SK-N-SH (cell line): ENCODE data around the gene GNAL. TPM values are rescaled to one million over a fixed set of nuclear protein-coding genes. Genes with fewer than 3 reads are reported as not detected.

Experiments
- CTCF ChIA-PET: fragments of 300-600, 350-600 bp; formaldehyde crosslinking; extraction: SDS; loops from one replicate; lab custom pipeline; 2021; lab: Yijun Ruan, JAX
- POLR2A ChIA-PET: fragments of 350-600 bp; sonication (Branson Sonifier 250); formaldehyde crosslinking; extraction: SDS; loops from one replicate; lab custom pipeline; 2020; ENCODE audit warnings: antibody characterized with exemption, inconsistent platforms; lab: Yijun Ruan, JAX
- DNase-seq: peaks from one replicate; pipeline ENCODE4 v3.0.0; 2012
- H2AFZ ChIP-seq: fragments of 200-600 bp; sonication (generic); 2 replicates; pipeline ENCODE4 v1.8.1; 2016; ENCODE audit warnings: antibody characterized with exemption, mild to moderate bottlenecking, low read depth
- H3F3A ChIP-seq: fragments of 200-600 bp; sonication (generic); replicated peaks from 2 replicates; pipeline ENCODE3; 2016; ENCODE audit warnings: antibody characterized with exemption, mild to moderate bottlenecking; ENCODE audit not compliant: insufficient read depth
- H3K27ac ChIP-seq, 2 experiments: fragments of 200-500 bp in 1 of 2; fragments of 200-600 bp in 1 of 2; sonication (Bioruptor generic) in 1 of 2; sonication (generic), shearing (Covaris generic) in 1 of 2; 2 replicates each; pipeline versions ENCODE4 v1.5.1 to v1.6.1; 2014 to 2016; ENCODE audit warnings: low read depth in 2 of 2, inconsistent platforms in 1 of 2, low read length in 1 of 2, mild to moderate bottlenecking in 1 of 2, mixed read lengths in 1 of 2
- H3K27me3 ChIP-seq: fragments of 200-600 bp; sonication (generic), shearing (Covaris generic); 2 replicates; pipeline ENCODE4 v1.6.1; 2016; ENCODE audit warnings: mixed run types; ENCODE audit not compliant: insufficient read depth
- H3K36me3 ChIP-seq, 2 experiments: fragments of 200-500 bp in 1 of 2; fragments of 200-600 bp in 1 of 2; sonication (Bioruptor generic) in 1 of 2; sonication (generic) in 1 of 2; replicated peaks in 1 of 2; 2 replicates each; pipeline versions ENCODE3 to v1.5.1; 2014 to 2016; ENCODE audit warnings: low read length in 1 of 2, mild to moderate bottlenecking in 1 of 2; ENCODE audit not compliant: insufficient read depth in 2 of 2, control insufficient read depth in 1 of 2
- H3K4me1 ChIP-seq, 2 experiments: fragments of 200-500 bp in 1 of 2; fragments of 200-600 bp in 1 of 2; sonication (Bioruptor generic) in 1 of 2; sonication (generic), shearing (Covaris generic) in 1 of 2; 2 replicates each; pipeline versions ENCODE4 v1.5.1 to v1.6.1; 2014 to 2016; ENCODE audit warnings: low read depth in 1 of 2, low read length in 1 of 2, mixed run types in 1 of 2; ENCODE audit not compliant: insufficient read depth in 2 of 2, control insufficient read depth in 1 of 2
- H3K4me2 ChIP-seq: fragments of 200-600 bp; sonication (generic), shearing (Covaris generic); 2 replicates; pipeline ENCODE4 v1.6.1; 2017; ENCODE audit warnings: mixed run types
- H3K4me3 ChIP-seq, 2 experiments: fragments of 200-500 bp in 1 of 2; fragments of 200-600 bp in 1 of 2; sonication (Bioruptor generic) in 1 of 2; sonication (generic), shearing (Covaris generic) in 1 of 2; 2 replicates each; pipeline versions ENCODE4 v1.5.1 to v1.8.1; 2014 to 2016; ENCODE audit warnings: low read depth in 2 of 2, inconsistent platforms in 1 of 2, low read length in 1 of 2, mild to moderate bottlenecking in 1 of 2, mixed read lengths in 1 of 2, moderate library complexity in 1 of 2
- H3K79me2 ChIP-seq: fragments of 200-600 bp; sonication (generic); 2 replicates; pipeline ENCODE4 v1.8.1; 2017; ENCODE audit warnings: mild to moderate bottlenecking; ENCODE audit not compliant: insufficient read depth
- H3K9ac ChIP-seq: fragments of 200-600 bp; sonication (generic); 2 replicates; pipeline ENCODE4 v1.6.1; 2017; ENCODE audit warnings: mixed run types
- H3K9me2 ChIP-seq: fragments of 200-600 bp; sonication (generic); 2 replicates; pipeline ENCODE4 v1.6.1; 2017; ENCODE audit warnings: mixed run types
- H3K9me3 ChIP-seq: fragments of 200-600 bp; sonication (generic); 2 replicates; pipeline ENCODE4 v1.6.1; 2017; ENCODE audit warnings: mixed run types, mild to moderate bottlenecking, moderate library complexity
- H4K20me1 ChIP-seq: fragments of 200-600 bp; sonication (generic); 2 replicates; pipeline ENCODE4 v1.6.1; 2017; ENCODE audit warnings: mild to moderate bottlenecking, mixed run types; ENCODE audit not compliant: insufficient read depth
- FOSL2 ChIP-seq: IDR thresholded peaks from 2 replicates; pipeline ENCODE4 v1.4.0; 2012; ENCODE audit warnings: low read depth, mild to moderate bottlenecking, moderate library complexity, borderline replicate concordance
- FOXJ3 ChIP-seq: sonication (generic); formaldehyde crosslinking; IDR thresholded peaks from 2 replicates; pipeline ENCODE4 v1.5.1; 2020; ENCODE audit warnings: mild to moderate bottlenecking, missing genetic modification reagents
- GABPA ChIP-seq: IDR thresholded peaks from 2 replicates; pipeline ENCODE4 v1.4.0; 2012; ENCODE audit warnings: low read depth, mild to moderate bottlenecking
- GATA2 ChIP-seq: sonication (generic); formaldehyde crosslinking; IDR thresholded peaks from 2 replicates; pipeline ENCODE4 v1.5.0; 2020; ENCODE audit warnings: mild to moderate bottlenecking, missing genetic modification reagents
- MAX ChIP-seq: IDR thresholded peaks from 2 replicates; pipeline ENCODE4 v1.4.0; 2012; ENCODE audit warnings: low read depth
- MEF2A ChIP-seq: IDR thresholded peaks from 2 replicates; pipeline ENCODE4 v1.4.0; 2012; ENCODE audit warnings: low read depth, borderline replicate concordance
- MXI1 ChIP-seq: IDR thresholded peaks from 2 replicates; pipeline ENCODE4 v1.6.1; 2012; ENCODE audit warnings: mild to moderate bottlenecking, low read depth, low read length, improper control_type of control experiment
- NFIC ChIP-seq: IDR thresholded peaks from 2 replicates; pipeline ENCODE4 v1.4.0; 2012; ENCODE audit warnings: borderline replicate concordance
- POLR2AphosphoS5 ChIP-seq: IDR thresholded peaks from 2 replicates; pipeline ENCODE4 v1.6.1; 2012; ENCODE audit warnings: low read depth, low read length
- RAD21 ChIP-seq: IDR thresholded peaks from 2 replicates; pipeline ENCODE4 v1.6.1; 2012; ENCODE audit warnings: mild to moderate bottlenecking, low read length
- REST ChIP-seq: IDR thresholded peaks from 2 replicates; pipeline ENCODE4 v1.6.1; 2012; ENCODE audit warnings: mild to moderate bottlenecking, low read depth, low read length, moderate library complexity
- RXRA ChIP-seq: IDR thresholded peaks from 2 replicates; pipeline ENCODE4 v1.4.0; 2012; ENCODE audit warnings: low read depth, mild to moderate bottlenecking, borderline replicate concordance
- SIN3A ChIP-seq: IDR thresholded peaks from 2 replicates; pipeline ENCODE4 v1.6.1; 2012; ENCODE audit warnings: low read depth, mild to moderate bottlenecking, low read length, moderate library complexity, borderline replicate concordance
- SMC3 ChIP-seq: IDR thresholded peaks from 2 replicates; pipeline ENCODE4 v1.6.1; 2012; ENCODE audit warnings: low read depth, low read length, improper control_type of control experiment
- TAF1 ChIP-seq: IDR thresholded peaks from 2 replicates; pipeline ENCODE4 v1.6.1; 2012; ENCODE audit warnings: low read depth, mild to moderate bottlenecking, low read length, moderate library complexity, borderline replicate concordance
- TCF12 ChIP-seq: IDR thresholded peaks from 2 replicates; pipeline ENCODE4 v1.4.0; 2012
- YY1 ChIP-seq: IDR thresholded peaks from 2 replicates; pipeline ENCODE4 v1.4.0; 2012; ENCODE audit warnings: low read depth, mild to moderate bottlenecking
- WGBS: methylation state at CpG from one replicate; pipeline ENCODE4 v1.1.6; 2017; ENCODE audit warnings: low lambda C conversion rate; 5-methylcytosine and 5-hydroxymethylcytosine counted together
- polyA plus RNA-seq, 3 experiments: library from polyadenylated mRNA; depleted of rRNA; stranded (reverse); fragments of >200 nt; gene quantifications; 2 replicates each; pipeline ENCODE4 v1.2.3, GENCODE V29; 2012
- TF ChIP-seq, protein P1 (sequence below): IDR thresholded peaks from 2 replicates; pipeline ENCODE4 v1.4.0; 2012; ENCODE audit warnings: low read depth, borderline replicate concordance
- TF ChIP-seq, protein P2 (sequence below): fragments of 200-600 bp; sonication (generic); IDR thresholded peaks from 2 replicates; pipeline ENCODE4 v1.6.1; 2017; ENCODE audit warnings: antibody characterized with exemption, mild to moderate bottlenecking, moderate library complexity
- TF ChIP-seq, protein P3 (sequence below): IDR thresholded peaks from 2 replicates; pipeline ENCODE4; 2012

The GNAL gene
- polyA plus RNA-seq, 1 of the 3 experiments (the other 2 are of a cell fraction): 0.13 TPM

DNA sequence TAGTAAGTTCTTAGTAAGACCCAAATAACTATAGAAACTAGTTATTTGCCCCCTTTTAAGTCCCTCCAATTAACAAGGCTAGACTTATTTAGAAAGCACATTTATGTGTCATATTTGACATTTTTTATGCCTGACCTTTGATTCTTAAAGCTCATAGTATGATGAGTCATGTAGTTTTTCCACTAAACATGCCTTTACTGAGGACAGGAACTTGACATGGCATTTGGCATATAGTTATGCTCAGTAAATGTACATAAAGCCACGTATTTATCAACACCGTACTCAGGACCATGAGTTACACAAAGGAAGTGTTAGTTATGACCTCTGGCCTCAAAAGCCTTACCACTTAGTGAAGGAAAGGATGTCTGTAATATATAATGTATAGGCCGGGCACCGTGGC is 78.9 kb downstream of the GNAL start:
- ChIA-PET CTCF (no interaction called here), POLR2A (no interaction called here)
- Histone ChIP-seq H3K9ac (no peak overlapping the region), H3K27me3 (peaks cover 38% of the 10 kb centered on the region; the same call in 1 of the 2 replicates), H3K4me3 (no peak overlapping the region), H3K4me1 (no peaks in the 10 kb centered on the region), H3K4me2 (no peak overlapping the region), H3K79me2 (no peaks in the 10 kb centered on the region), H3K9me2 (no peaks in the 10 kb centered on the region), H3K36me3 (no peaks in the 10 kb centered on the region), H4K20me1 (no peaks in the 10 kb centered on the region), H2AFZ (no peak overlapping the region), H3K27ac (no peak overlapping the region), H3K9me3 (no peaks in the 10 kb centered on the region; the same call in 1 of the 2 replicates), H3F3A (no peaks in the 10 kb centered on the region)
- WGBS: 3% methylated on average over 4 of the region's 4 CpGs
- TF ChIP-seq TAF1: no peak
- TF ChIP-seq MEF2A: no peak
- DNase-seq: no peak

DNA sequence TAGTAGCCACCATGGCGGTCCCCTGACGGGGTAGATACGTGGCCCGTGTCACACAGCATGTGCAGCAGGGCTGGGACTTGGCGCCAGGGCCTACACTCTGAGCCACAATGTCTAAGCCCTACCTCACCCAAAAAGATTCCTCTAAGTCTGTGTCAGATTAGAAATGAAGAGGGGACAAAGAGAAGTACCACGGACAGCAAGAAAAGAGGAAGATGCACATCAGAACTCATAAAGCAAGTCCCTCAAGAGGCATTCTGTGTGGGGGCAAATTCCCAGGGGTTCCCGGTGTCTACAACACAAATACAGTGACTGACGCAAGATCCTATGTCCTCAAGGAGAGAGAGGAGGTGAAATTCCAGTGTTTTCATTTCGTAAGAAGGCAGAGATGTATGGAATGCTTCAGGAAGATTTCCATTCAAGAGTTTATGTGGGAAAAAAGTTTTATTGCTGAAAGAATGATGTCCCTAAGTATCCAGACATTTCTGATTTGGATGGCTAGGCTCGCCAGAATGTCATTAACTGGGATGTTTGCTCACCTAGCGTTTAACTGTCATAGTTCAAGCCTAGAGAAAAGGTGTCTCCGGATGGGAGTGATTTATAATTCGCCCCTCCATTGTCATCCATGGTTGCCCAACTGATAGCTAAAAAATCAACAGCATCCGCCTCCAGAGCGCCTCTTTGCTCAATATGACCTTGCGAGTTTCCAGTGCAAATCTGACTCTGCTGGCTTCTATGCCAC is 86.5 kb downstream of the GNAL start:
- ChIA-PET POLR2A (no interaction called here), CTCF (no interaction called here)
- Histone ChIP-seq H3K9me2 (no peaks in the 10 kb centered on the region), H3K9me3 (no peaks in the 10 kb centered on the region), H3K4me3 (no peak overlapping the region), H3K27me3 (peaks cover 19% of the 10 kb centered on the region; the same call in 1 of the 2 replicates), H4K20me1 (no peaks in the 10 kb centered on the region), H3F3A (no peaks in the 10 kb centered on the region), H2AFZ (no peak overlapping the region), H3K4me2 (no peak overlapping the region), H3K36me3 (no peaks in the 10 kb centered on the region), H3K79me2 (no peaks in the 10 kb centered on the region), H3K27ac (no peak overlapping the region), H3K9ac (no peak overlapping the region), H3K4me1 (no peaks in the 10 kb centered on the region)
- no peak for DNase-seq
- 12% methylated on average over 16 of the region's 16 CpGs for WGBS
- TF ChIP-seq POLR2AphosphoS5: no peak
- no peak for TF ChIP-seq FOSL2
- TF ChIP-seq TCF12: no peak
- no peak for TF ChIP-seq REST
- no peak for TF ChIP-seq YY1
- no peak for TF ChIP-seq SMC3
- TF ChIP-seq GABPA: no peak
- no peak for TF ChIP-seq MAX
- TF ChIP-seq, protein P1, sequence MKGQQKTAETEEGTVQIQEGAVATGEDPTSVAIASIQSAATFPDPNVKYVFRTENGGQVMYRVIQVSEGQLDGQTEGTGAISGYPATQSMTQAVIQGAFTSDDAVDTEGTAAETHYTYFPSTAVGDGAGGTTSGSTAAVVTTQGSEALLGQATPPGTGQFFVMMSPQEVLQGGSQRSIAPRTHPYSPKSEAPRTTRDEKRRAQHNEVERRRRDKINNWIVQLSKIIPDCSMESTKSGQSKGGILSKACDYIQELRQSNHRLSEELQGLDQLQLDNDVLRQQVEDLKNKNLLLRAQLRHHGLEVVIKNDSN: no peak
- no peak for TF ChIP-seq RAD21
- TF ChIP-seq, protein P2, sequence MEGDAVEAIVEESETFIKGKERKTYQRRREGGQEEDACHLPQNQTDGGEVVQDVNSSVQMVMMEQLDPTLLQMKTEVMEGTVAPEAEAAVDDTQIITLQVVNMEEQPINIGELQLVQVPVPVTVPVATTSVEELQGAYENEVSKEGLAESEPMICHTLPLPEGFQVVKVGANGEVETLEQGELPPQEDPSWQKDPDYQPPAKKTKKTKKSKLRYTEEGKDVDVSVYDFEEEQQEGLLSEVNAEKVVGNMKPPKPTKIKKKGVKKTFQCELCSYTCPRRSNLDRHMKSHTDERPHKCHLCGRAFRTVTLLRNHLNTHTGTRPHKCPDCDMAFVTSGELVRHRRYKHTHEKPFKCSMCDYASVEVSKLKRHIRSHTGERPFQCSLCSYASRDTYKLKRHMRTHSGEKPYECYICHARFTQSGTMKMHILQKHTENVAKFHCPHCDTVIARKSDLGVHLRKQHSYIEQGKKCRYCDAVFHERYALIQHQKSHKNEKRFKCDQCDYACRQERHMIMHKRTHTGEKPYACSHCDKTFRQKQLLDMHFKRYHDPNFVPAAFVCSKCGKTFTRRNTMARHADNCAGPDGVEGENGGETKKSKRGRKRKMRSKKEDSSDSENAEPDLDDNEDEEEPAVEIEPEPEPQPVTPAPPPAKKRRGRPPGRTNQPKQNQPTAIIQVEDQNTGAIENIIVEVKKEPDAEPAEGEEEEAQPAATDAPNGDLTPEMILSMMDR: no peak
- no peak for TF ChIP-seq NFIC
- TF ChIP-seq SIN3A: no peak
- no peak for TF ChIP-seq RXRA
- TF ChIP-seq, protein P3, sequence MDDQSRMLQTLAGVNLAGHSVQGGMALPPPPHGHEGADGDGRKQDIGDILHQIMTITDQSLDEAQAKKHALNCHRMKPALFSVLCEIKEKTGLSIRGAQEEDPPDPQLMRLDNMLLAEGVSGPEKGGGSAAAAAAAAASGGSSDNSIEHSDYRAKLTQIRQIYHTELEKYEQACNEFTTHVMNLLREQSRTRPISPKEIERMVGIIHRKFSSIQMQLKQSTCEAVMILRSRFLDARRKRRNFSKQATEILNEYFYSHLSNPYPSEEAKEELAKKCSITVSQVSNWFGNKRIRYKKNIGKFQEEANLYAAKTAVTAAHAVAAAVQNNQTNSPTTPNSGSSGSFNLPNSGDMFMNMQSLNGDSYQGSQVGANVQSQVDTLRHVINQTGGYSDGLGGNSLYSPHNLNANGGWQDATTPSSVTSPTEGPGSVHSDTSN: no peak
- no peak for TF ChIP-seq FOXJ3 (CRISPR knock-in tag)
- no peak for TF ChIP-seq MXI1
- TF ChIP-seq GATA2: no peak
- no peak for TF ChIP-seq TAF1
